HG03135 (cell line): ENCODE data around the gene FAM204A.
A peak's percentile ranks its signal among the peaks of the same experiment; 100 is the strongest.

Experiments
- ATAC-seq: cut with Tn5 transposase; IDR thresholded peaks from one replicate; pipeline ENCODE4 v1.9.1; 2021; ENCODE audit warnings: mild to moderate bottlenecking, moderate library complexity; ENCODE audit not compliant: unreplicated experiment

The FAM204A gene

GRCh38 chr10:118287076-118287806, 54.9 kb downstream of the FAM204A start:
- ATAC-seq: no peak

- ATAC-seq: no peak
Observed at GRCh38 chr10:118286051-118286838, 55.9 kb downstream of the FAM204A start.

- ATAC-seq: no peak
Observed at GRCh38 chr10:118282670-118283069, 59.5 kb downstream of the FAM204A start.

- no peak for ATAC-seq
Observed at GRCh38 chr10:118278649-118279048, 63.5 kb downstream of the FAM204A start.

GRCh38 chr10:118277871-118278270, 64.3 kb downstream of the FAM204A start:
- no peak for ATAC-seq

GRCh38 chr10:118276727-118277126, 65.4 kb downstream of the FAM204A start:
- ATAC-seq: no peak

- ATAC-seq: no peak
Observed at GRCh38 chr10:118276204-118276603, 65.9 kb downstream of the FAM204A start.

GRCh38 chr10:118273662-118274061, 68.5 kb downstream of the FAM204A start:
- ATAC-seq: no peak

- no peak for ATAC-seq
Observed at GRCh38 chr10:118272767-118273166, 69.4 kb downstream of the FAM204A start.

GRCh38 chr10:118272149-118272721, 69.9 kb downstream of the FAM204A start:
- ATAC-seq: no peak

GRCh38 chr10:118271671-118272070, 70.5 kb downstream of the FAM204A start:
- ATAC-seq: no peak

- no peak for ATAC-seq
Observed at GRCh38 chr10:118266098-118266748, 75.9 kb downstream of the FAM204A start.

- ATAC-seq: no peak
Observed at GRCh38 chr10:118264838-118265470, 77.2 kb downstream of the FAM204A start.

- no peak for ATAC-seq
Observed at GRCh38 chr10:118264252-118264651, 77.9 kb downstream of the FAM204A start.

GRCh38 chr10:118262538-118262937, 79.6 kb downstream of the FAM204A start:
- ATAC-seq: no peak

- peak; percentile 52 for ATAC-seq
Observed at GRCh38 chr10:118259288-118259906, 82.7 kb downstream of the FAM204A start.

GRCh38 chr10:118258285-118258684, 83.8 kb downstream of the FAM204A start:
- no peak for ATAC-seq

- no peak for ATAC-seq
Observed at GRCh38 chr10:118256825-118257570, 85.1 kb downstream of the FAM204A start.

- no peak for ATAC-seq
Observed at GRCh38 chr10:118256209-118256608, 85.9 kb downstream of the FAM204A start.

GRCh38 chr10:118255355-118255754, 86.8 kb downstream of the FAM204A start:
- no peak for ATAC-seq
